ENCODE measurements around the gene NKX3-2. TPM values are rescaled to one million over a fixed set of nuclear protein-coding genes. Genes with fewer than 3 reads are reported as not detected.

The NKX3-2 gene
- total and polyA plus RNA-seq, 2 of the 8 experiments (the other 6 are each of a cell fraction or from before 2014, with no cell fraction given) = 0.13 TPM; not detected in 1

DNA sequence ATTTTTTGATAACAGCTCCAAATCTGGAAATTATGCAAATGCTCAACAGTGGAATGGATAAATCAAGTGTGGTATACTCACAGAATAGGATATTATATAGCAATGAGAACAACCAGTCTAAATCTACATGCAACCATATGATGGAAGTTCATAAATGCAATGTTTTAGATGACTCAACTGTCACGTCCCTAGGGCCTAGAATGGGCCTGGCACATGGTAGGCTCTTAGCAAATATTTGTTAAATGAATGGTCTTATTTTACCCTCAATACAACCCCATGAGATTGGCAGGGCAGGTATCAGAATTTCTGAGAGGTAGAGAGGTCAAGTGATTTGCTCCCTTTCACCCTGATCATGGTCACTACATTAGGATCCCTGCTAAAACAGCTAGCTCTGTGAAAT lies 14.6 kb upstream of the NKX3-2 start:
- H3K36me3 ChIP-seq (ENCODE audit: control insufficient read depth in 2 of 4, insufficient read depth in 4 of 4, low read length in 3 of 4) = no peaks in the 10 kb centered on the region
- H4K5ac ChIP-seq (ENCODE audit: insufficient read length, low read depth, low read length) = no peak overlapping the region
- DNase-seq (ENCODE audit: low read depth in 1 of 2, low spot score in 2 of 2) = no peak
- peaks cover 2% of the 10 kb centered on the region; the same call in 1 of the 2 replicates for H3K23me2 ChIP-seq (ENCODE audit: low read depth, low read length)
- no peak overlapping the region for H3K56ac ChIP-seq (replicated peaks; ENCODE audit: insufficient read length, low read depth, low read length)
- no peaks in the 10 kb centered on the region for H3K79me1 ChIP-seq (ENCODE audit: low read depth, low read length)
- H2BK5ac ChIP-seq (ENCODE audit: low read depth, low read length) = no peak overlapping the region
- H2BK15ac ChIP-seq (ENCODE audit: low read length) = no peak overlapping the region
- no peak overlapping the region for H3K23ac ChIP-seq (ENCODE audit: insufficient read length)
- no peak overlapping the region for H2BK120ac ChIP-seq (replicated peaks; ENCODE audit: low read depth, low read length)
- CTCF ChIA-PET (ENCODE audit: partially characterized antibody) = interaction anchor here (1.0 to 1.4 kb wide), 3 partner anchors 8 to 17 kb away, joined by 3 to 4 read pairs (median 3); no protein-coding TSS in a partner anchor
- H3K4me2 ChIP-seq (ENCODE audit: insufficient read depth in 1 of 2, low read depth in 2 of 2, low read length in 2 of 2) = no peak overlapping the region
- H3K4me1 ChIP-seq (replicated peaks in 1 of 4; ENCODE audit: control insufficient read depth in 3 of 4, insufficient read depth in 4 of 4, low read length in 3 of 4) = no peaks in the 10 kb centered on the region
- H3K4me3 ChIP-seq (ENCODE audit: extremely low read depth in 1 of 4, insufficient read depth in 2 of 4, low read depth in 3 of 4, low read length in 4 of 4) = no peak overlapping the region
- H3K18ac ChIP-seq (ENCODE audit: extremely low read depth, low read length) = no peak overlapping the region
- no peak for TF ChIP-seq CBX8 (IDR thresholded peaks at IDR 0.05; ENCODE audit: borderline replicate concordance, low read depth, low read length)
- TF ChIP-seq JUN (IDR thresholded peaks at IDR 0.05; ENCODE audit: low read depth, low read length) = no peak
- no peak for TF ChIP-seq KDM5A (IDR thresholded peaks at IDR 0.05; ENCODE audit: low read length)
- TF ChIP-seq RBBP5 (IDR thresholded peaks at IDR 0.05; ENCODE audit: borderline replicate concordance, low read depth, low read length) = no peak
- TF ChIP-seq, protein P1, sequence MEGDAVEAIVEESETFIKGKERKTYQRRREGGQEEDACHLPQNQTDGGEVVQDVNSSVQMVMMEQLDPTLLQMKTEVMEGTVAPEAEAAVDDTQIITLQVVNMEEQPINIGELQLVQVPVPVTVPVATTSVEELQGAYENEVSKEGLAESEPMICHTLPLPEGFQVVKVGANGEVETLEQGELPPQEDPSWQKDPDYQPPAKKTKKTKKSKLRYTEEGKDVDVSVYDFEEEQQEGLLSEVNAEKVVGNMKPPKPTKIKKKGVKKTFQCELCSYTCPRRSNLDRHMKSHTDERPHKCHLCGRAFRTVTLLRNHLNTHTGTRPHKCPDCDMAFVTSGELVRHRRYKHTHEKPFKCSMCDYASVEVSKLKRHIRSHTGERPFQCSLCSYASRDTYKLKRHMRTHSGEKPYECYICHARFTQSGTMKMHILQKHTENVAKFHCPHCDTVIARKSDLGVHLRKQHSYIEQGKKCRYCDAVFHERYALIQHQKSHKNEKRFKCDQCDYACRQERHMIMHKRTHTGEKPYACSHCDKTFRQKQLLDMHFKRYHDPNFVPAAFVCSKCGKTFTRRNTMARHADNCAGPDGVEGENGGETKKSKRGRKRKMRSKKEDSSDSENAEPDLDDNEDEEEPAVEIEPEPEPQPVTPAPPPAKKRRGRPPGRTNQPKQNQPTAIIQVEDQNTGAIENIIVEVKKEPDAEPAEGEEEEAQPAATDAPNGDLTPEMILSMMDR (IDR thresholded peaks at IDR 0.05; ENCODE audit: control extremely low read depth in 1 of 3, insufficient read depth in 1 of 3, low read depth in 1 of 3, low read length in 3 of 3) = no peak
- TF ChIP-seq SUZ12 (IDR thresholded peaks at IDR 0.05; ENCODE audit: low read length) = no peak
- TF ChIP-seq EZH2 (IDR thresholded peaks at IDR 0.05; ENCODE audit: low read depth, low read length, severe bottlenecking) = no peak
- 76% methylated on average over 1 of the region's 1 CpG; no CpG with 5 or more reads in 1 of the 2 experiments for WGBS, 2 experiments (ENCODE audit: extremely low coverage in 1 of 2, insufficient coverage in 1 of 2, insufficient read length in 1 of 2, insufficient replicate concordance in 2 of 2, low coverage in 1 of 2, low lambda C conversion rate in 2 of 2, missing lambda C conversion rate in 1 of 2)
- H3K27me3 ChIP-seq (replicated peaks in 1 of 4; ENCODE audit: control insufficient read depth in 3 of 4, extremely low read depth in 1 of 4, insufficient read depth in 3 of 4, low read length in 3 of 4) = no peaks in the 10 kb centered on the region
- H4K20me1 ChIP-seq (replicated peaks in 1 of 2; ENCODE audit: control insufficient read depth in 1 of 2, insufficient read depth in 2 of 2, low read length in 2 of 2) = no peaks in the 10 kb centered on the region
- H4K8ac ChIP-seq (ENCODE audit: extremely low read depth, insufficient read depth, low read length) = no peak overlapping the region
- no peaks in the 10 kb centered on the region for H3K79me2 ChIP-seq (ENCODE audit: control insufficient read depth in 1 of 2, insufficient read depth in 2 of 2, low read length in 2 of 2)
- H2AFZ ChIP-seq (ENCODE audit: low read length) = no peak overlapping the region
- no peak overlapping the region for H2BK20ac ChIP-seq (ENCODE audit: low read length)
- no peak for FAIRE-seq
- POLR2A ChIA-PET (ENCODE audit: partially characterized antibody) = no interaction called here
- no peak overlapping the region for H3K27ac ChIP-seq (ENCODE audit: low read depth, low read length)
- H3K4ac ChIP-seq (replicated peaks; ENCODE audit: insufficient read length, low read depth, low read length) = no peak overlapping the region
- H2BK12ac ChIP-seq (ENCODE audit: low read depth, low read length) = no peak overlapping the region
- no peak overlapping the region for H3K14ac ChIP-seq (ENCODE audit: insufficient read length)
- H4K91ac ChIP-seq (replicated peaks; ENCODE audit: insufficient read length, low read length) = no peak overlapping the region
- no peaks in the 10 kb centered on the region for H3K9me3 ChIP-seq (ENCODE audit: insufficient read depth in 2 of 2, low read depth in 1 of 2, low read length in 1 of 2)
- H2AK5ac ChIP-seq (ENCODE audit: low read depth, low read length) = no peak overlapping the region
- H3K9ac ChIP-seq (replicated peaks in 1 of 4; ENCODE audit: extremely low read depth in 1 of 4, low read depth in 3 of 4, low read length in 3 of 4) = no peak overlapping the region

Data from H1 (cell line).